Activated CD4-positive, alpha-beta T cell treated with anti-CD3 and anti-CD28 coated beads, Interleukin-2, amount 10 ng/mL, durations not matched to agents 24 days and 14 days (primary cell): ENCODE measurements around the gene PTPRD. TPM values are rescaled to one million over a fixed set of nuclear protein-coding genes. Genes with fewer than 3 reads are reported as not detected.
"Not testable (repeated sequence)": the region's sequence is repeated elsewhere in the genome, so short reads cannot be mapped to it uniquely, and the experiment has no call there.

ENCODE experiments used
- DNase-seq: peaks from one replicate; pipeline ENCODE4 v3.0.0; 2022
- H3K27ac Mint-ChIP-seq: one replicate; pipeline ENCODE4 v1.8.0; 2022; ENCODE audit warnings: mild to moderate bottlenecking, mixed read lengths
- H3K27me3 Mint-ChIP-seq: one replicate; pipeline ENCODE4 v1.8.0; 2022; ENCODE audit warnings: mixed read lengths
- H3K36me3 Mint-ChIP-seq: one replicate; pipeline ENCODE4 v1.8.0; 2022; ENCODE audit warnings: low read depth, mild to moderate bottlenecking, mixed read lengths
- H3K4me1 Mint-ChIP-seq: one replicate; pipeline ENCODE4 v1.8.0; 2021; ENCODE audit warnings: mixed read lengths
- H3K4me3 Mint-ChIP-seq: one replicate; pipeline ENCODE4 v1.8.0; 2022; ENCODE audit warnings: mild to moderate bottlenecking, moderate library complexity, mixed read lengths
- H3K9me3 Mint-ChIP-seq: one replicate; pipeline ENCODE4 v1.8.0; 2021; ENCODE audit warnings: mixed read lengths
- intact Hi-C: fragments of 100-400 bp; cut with micrococcal nuclease; formaldehyde crosslinking; loops from one replicate; pipeline ENCODE4 v1.15.1; 2023
- total RNA-seq: library from RNA; stranded (reverse); gene quantifications from 2 replicates; pipeline ENCODE4 v1.2.3, GENCODE V29; 2022

Gene PTPRD
- total RNA-seq, 1 donor from 2014 or later: not detected

DNA sequence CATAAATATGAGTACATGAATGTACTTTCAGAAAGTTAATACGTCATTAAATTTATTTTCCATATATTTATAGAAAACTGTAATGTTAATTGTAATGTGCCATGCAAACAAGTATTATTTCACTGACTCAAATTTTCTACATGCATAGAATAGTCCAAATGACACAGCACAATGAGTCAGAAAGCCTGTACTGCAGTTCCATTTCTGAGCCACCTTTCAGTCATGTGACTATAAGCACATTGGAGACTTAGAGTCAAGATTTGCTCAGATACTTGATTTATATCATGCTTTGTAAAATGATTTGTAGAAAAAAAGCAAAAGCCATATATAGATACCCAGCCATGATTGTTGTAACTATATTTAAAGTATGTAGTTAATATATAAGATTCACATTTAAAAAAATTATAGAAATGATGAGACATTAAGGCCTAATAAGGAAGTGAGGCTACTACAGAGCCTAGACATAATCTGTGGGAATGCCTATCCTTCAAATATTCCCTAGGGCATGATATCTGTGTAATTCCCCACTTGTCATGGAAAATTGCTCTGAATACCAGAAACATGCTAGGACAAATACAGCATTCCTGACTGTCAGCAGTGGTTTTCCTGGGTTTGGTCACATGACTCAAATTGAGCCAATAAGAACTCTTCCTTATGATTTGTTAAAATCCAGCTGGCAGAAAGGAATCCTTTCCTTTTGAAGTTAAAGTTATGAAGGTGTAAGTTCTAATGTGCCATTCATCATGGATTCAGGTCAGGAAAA, 50.0 kb downstream of the PTPRD start:
- DNase-seq: no peak
- Mint-ChIP-seq H3K27ac (no peak overlapping the region), H3K36me3 (no peaks in the 10 kb centered on the region), H3K4me3 (no peak overlapping the region), H3K27me3 (no peaks in the 10 kb centered on the region), H3K4me1 (no peaks in the 10 kb centered on the region), H3K9me3 (no peaks in the 10 kb centered on the region)
- intact Hi-C loops: no loop called here

GRCh38 chr9:10548348-10548747, 64.5 kb downstream of the PTPRD start:
- no peaks in the 10 kb centered on the region for H3K27me3 Mint-ChIP-seq
- H3K36me3 Mint-ChIP-seq: no peaks in the 10 kb centered on the region
- intact Hi-C loops: no loop called here
- no peak for DNase-seq
- H3K9me3 Mint-ChIP-seq: peaks cover 9% of the 10 kb centered on the region
- no peaks in the 10 kb centered on the region for H3K4me1 Mint-ChIP-seq
- no peak overlapping the region for H3K27ac Mint-ChIP-seq
- H3K4me3 Mint-ChIP-seq: no peak overlapping the region

- Mint-ChIP-seq H3K36me3 (no peaks in the 10 kb centered on the region), H3K9me3 (peaks cover 4% of the 10 kb centered on the region), H3K4me1 (no peaks in the 10 kb centered on the region), H3K27me3 (no peaks in the 10 kb centered on the region), H3K4me3 (no peak overlapping the region), H3K27ac (no peak overlapping the region)
- no peak for DNase-seq
- intact Hi-C loops: no loop called here
Measured at GRCh38 chr9:10538073-10538472, 74.7 kb downstream of the PTPRD start.

GRCh38 chr9:10534850-10535249, 78.0 kb downstream of the PTPRD start:
- DNase-seq: no peak
- intact Hi-C loops: no loop called here

DNA sequence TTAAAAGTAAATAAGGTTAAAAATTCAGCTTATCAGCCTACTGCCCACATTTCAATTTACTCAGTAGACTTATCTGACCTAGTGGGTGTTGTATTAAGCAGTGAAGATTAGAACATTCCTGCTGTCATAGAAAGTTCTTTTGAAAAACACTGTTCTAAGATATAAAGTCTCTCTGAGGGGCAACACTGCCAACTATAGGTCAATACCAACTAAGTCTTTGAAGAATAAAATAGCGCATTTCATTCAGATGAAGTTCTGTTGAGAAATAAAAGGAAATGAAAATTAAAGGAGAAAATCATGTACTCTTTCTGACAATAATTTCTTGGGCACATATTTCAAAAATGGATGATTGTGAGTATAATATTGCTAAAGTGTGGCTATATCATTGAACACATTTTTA, 86.8 kb downstream of the PTPRD start:
- H3K4me3 Mint-ChIP-seq: no peak overlapping the region
- intact Hi-C loops: no loop called here
- H3K27me3 Mint-ChIP-seq: no peaks in the 10 kb centered on the region

More at GRCh38 chr9:10534850-10535249, 78.0 kb downstream of the PTPRD start:
- Mint-ChIP-seq H3K4me3 (no peak overlapping the region), H3K27ac (no peak overlapping the region), H3K36me3 (no peaks in the 10 kb centered on the region), H3K4me1 (no peaks in the 10 kb centered on the region), H3K27me3 (no peaks in the 10 kb centered on the region), H3K9me3 (peaks cover 8% of the 10 kb centered on the region)

GRCh38 chr9:10523164-10523563, 89.6 kb downstream of the PTPRD start:
- H3K27me3 Mint-ChIP-seq: no peaks in the 10 kb centered on the region
- peaks cover 5% of the 10 kb centered on the region for H3K9me3 Mint-ChIP-seq
- H3K4me1 Mint-ChIP-seq: no peaks in the 10 kb centered on the region
- DNase-seq: no peak
- intact Hi-C loops: no loop called here
- H3K36me3 Mint-ChIP-seq: no peaks in the 10 kb centered on the region
- H3K4me3 Mint-ChIP-seq: no peak overlapping the region
- H3K27ac Mint-ChIP-seq: no peak overlapping the region

More for the DNA sequence above, 86.8 kb downstream of the PTPRD start:
- Mint-ChIP-seq H3K27ac (no peak overlapping the region), H3K9me3 (no peaks in the 10 kb centered on the region), H3K4me1 (no peaks in the 10 kb centered on the region), H3K36me3 (no peaks in the 10 kb centered on the region)
- no peak for DNase-seq

DNA sequence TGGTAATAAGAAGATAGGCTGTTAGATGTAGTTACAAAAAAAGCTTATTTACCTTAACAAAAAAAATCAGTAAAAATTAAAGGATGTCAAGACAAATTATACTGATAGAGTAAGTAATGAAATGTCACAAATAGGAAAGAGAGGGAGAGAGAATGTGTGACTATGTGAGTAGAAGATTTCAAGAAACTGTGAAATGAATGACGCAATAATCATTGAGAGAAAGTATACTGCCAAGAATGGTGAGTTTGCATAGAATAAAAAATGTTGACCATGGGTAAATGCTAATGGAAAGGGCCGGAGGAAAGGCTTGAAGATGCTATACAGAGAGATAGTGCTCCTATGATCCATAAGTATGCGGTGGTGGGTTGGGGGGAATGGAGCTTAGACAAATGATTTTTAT, 100.7 kb downstream of the PTPRD start:
- no peak for DNase-seq
- H3K4me3 Mint-ChIP-seq: no peak overlapping the region
- no peak overlapping the region for H3K27ac Mint-ChIP-seq
- H3K9me3 Mint-ChIP-seq: peaks cover 6% of the 10 kb centered on the region
- no peaks in the 10 kb centered on the region for H3K36me3 Mint-ChIP-seq
- H3K27me3 Mint-ChIP-seq: no peaks in the 10 kb centered on the region
- intact Hi-C loops: no loop called here
- no peaks in the 10 kb centered on the region for H3K4me1 Mint-ChIP-seq

GRCh38 chr9:10488937-10489336, 123.9 kb downstream of the PTPRD start:
- H3K4me3 Mint-ChIP-seq: no peak overlapping the region
- DNase-seq: no peak
- H3K36me3 Mint-ChIP-seq: no peaks in the 10 kb centered on the region
- H3K9me3 Mint-ChIP-seq: peaks cover 9% of the 10 kb centered on the region
- H3K27me3 Mint-ChIP-seq: no peaks in the 10 kb centered on the region
- no peak overlapping the region for H3K27ac Mint-ChIP-seq
- intact Hi-C loops: no loop called here
- no peaks in the 10 kb centered on the region for H3K4me1 Mint-ChIP-seq

DNA sequence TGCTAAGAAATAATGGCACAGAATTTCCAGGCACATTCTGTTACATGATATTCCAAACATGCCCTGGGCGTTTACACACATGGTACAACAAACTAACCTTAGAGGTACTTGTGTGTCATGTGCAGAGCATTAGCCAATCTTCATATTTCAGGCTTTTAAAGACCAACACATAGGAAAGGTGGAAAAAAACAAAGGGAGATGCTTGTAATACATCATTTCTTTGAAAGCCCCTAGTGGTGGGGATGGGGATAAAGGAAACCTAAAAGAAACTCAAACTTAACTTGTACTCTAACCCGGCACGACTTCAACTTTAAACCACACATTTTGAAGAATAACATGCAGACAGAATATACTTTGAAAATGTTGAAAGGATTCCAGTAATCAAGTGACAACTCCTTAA, 133.6 kb downstream of the PTPRD start:
- Mint-ChIP-seq H3K27me3 (no peaks in the 10 kb centered on the region), H3K9me3 (peaks cover 18% of the 10 kb centered on the region), H3K4me3 (no peak overlapping the region), H3K36me3 (no peaks in the 10 kb centered on the region), H3K4me1 (no peaks in the 10 kb centered on the region), H3K27ac (no peak overlapping the region)
- no peak for DNase-seq
- intact Hi-C loops: no loop called here

DNA sequence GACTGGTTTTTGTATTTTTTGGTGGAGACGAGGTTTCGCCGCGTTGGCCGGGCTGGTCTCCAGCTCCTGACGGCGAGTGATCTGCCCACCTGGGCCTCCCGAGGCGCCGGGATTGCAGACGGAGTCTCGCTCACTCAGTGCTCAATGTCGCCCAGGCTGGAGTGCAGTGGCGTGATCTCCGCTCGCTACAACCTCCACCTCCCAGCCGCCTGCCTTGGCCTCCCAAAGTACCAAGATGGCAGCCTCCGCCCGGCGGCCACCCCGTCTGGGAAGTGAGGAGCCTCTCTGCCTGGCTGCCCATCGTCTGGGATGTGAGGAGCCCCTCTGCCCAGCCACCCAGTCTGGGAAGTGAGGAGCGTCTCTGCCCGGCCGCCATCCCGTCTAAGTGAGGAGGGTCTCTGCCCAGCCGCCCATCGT, 163.6 kb downstream of the PTPRD start:
- H3K27me3 Mint-ChIP-seq: not testable (repeated sequence)

GRCh38 chr9:10447036-10447435, 165.8 kb downstream of the PTPRD start:
- no peaks in the 10 kb centered on the region for H3K4me1 Mint-ChIP-seq
- H3K36me3 Mint-ChIP-seq: no peaks in the 10 kb centered on the region
- no peak overlapping the region for H3K27ac Mint-ChIP-seq
- H3K9me3 Mint-ChIP-seq: peaks cover 4% of the 10 kb centered on the region
- H3K4me3 Mint-ChIP-seq: no peak overlapping the region
- intact Hi-C loops: no loop called here
- no peaks in the 10 kb centered on the region for H3K27me3 Mint-ChIP-seq
- no peak for DNase-seq

More for the DNA sequence above, 163.6 kb downstream of the PTPRD start:
- H3K27ac Mint-ChIP-seq, H3K36me3 Mint-ChIP-seq, H3K9me3 Mint-ChIP-seq, H3K4me3 Mint-ChIP-seq, intact Hi-C loops, DNase-seq, H3K4me1 Mint-ChIP-seq: not testable (repeated sequence)

- intact Hi-C loops: no loop called here
- H3K27ac Mint-ChIP-seq: no peak overlapping the region
Measured at GRCh38 chr9:10443868-10444204, 169.0 kb downstream of the PTPRD start.

DNA sequence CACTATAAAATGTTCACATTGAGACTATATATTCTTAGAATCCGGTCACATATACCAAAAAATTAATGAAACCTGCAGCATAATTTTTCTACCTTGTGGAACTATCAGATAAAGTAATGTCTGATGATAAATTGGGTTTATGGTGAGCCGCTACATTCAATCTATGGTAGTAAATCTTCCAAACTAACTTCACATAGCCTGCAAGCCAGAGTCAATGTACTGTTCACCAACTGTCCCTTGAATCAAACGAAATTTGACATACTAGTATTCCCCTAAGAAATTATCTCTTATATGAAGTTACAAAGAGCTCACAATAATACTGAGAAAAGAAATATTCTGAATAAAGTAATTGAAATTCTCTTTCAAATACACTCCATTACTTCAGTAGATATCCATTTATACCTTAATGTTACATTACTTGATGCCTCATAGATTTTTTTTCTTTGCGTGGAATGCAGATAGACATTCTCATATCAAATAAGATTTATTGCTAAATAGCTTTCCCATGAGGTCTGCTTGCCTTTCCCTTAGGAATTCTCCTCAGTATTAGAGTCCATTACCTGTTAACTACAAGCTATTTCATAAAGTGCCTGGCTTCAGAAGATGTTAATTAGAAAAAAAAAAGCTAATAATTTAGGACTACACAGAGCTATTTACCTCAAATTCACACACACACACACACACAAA, 169.5 kb downstream of the PTPRD start:
- Mint-ChIP-seq H3K27ac (no peak overlapping the region), H3K9me3 (peaks cover 4% of the 10 kb centered on the region), H3K4me1 (no peaks in the 10 kb centered on the region), H3K4me3 (no peak overlapping the region), H3K36me3 (no peaks in the 10 kb centered on the region), H3K27me3 (no peaks in the 10 kb centered on the region)
- no peak for DNase-seq
- intact Hi-C loops: no loop called here

More at GRCh38 chr9:10443868-10444204, 169.0 kb downstream of the PTPRD start:
- H3K4me3 Mint-ChIP-seq: no peak overlapping the region
- H3K36me3 Mint-ChIP-seq: no peaks in the 10 kb centered on the region
- no peak for DNase-seq
- H3K27me3 Mint-ChIP-seq: no peaks in the 10 kb centered on the region
- H3K4me1 Mint-ChIP-seq: no peaks in the 10 kb centered on the region
- H3K9me3 Mint-ChIP-seq: peaks cover 4% of the 10 kb centered on the region

- H3K4me1 Mint-ChIP-seq: no peaks in the 10 kb centered on the region
- intact Hi-C loops: no loop called here
- H3K4me3 Mint-ChIP-seq: no peak overlapping the region
- no peaks in the 10 kb centered on the region for H3K27me3 Mint-ChIP-seq
- H3K9me3 Mint-ChIP-seq: no peaks in the 10 kb centered on the region
- H3K36me3 Mint-ChIP-seq: no peaks in the 10 kb centered on the region
- DNase-seq: no peak
- no peak overlapping the region for H3K27ac Mint-ChIP-seq
Measured at GRCh38 chr9:10438955-10439354, 173.8 kb downstream of the PTPRD start.
